T-cell (primary cell): Measurements from ENCODE around the gene CASZ1. TPM values are rescaled to one million over a fixed set of nuclear protein-coding genes. Genes with fewer than 3 reads are reported as not detected.

ENCODE experiments used
- ATAC-seq, 4 experiments: fragments of 200-7000 bp in 3 of 4; fragments of 150-1000 bp in 1 of 4; cut with Tn5 transposase; replicated peaks in 1 of 4; 1 replicate in 3 of 4; 2 replicates in 1 of 4; pipeline ENCODE4 v1.10.0; 2021; ENCODE audit warnings: moderate library complexity in 3 of 4, mild to moderate bottlenecking in 2 of 4, moderate number of reproducible peaks in 1 of 4
- CTCF ChIA-PET, 2 donors: fragments of 300-600 bp; sonication (Branson Sonifier 250); formaldehyde crosslinking; loops; one replicate each; lab custom pipeline; 2022; ENCODE audit warnings: antibody characterized with exemption in 2 of 2; lab: Charles Lee
- POLR2A ChIA-PET, 2 donors: fragments of 300-600 bp; sonication (Branson Sonifier 250); formaldehyde crosslinking; loops; one replicate each; lab custom pipeline; 2022; ENCODE audit warnings: antibody characterized with exemption in 2 of 2; lab: Charles Lee
- DNase-seq, 35 experiments: peaks; one replicate each; pipeline versions ENCODE4 v3.0.0 to v3.0.0-alpha.2; 2013 to 2023
- H3K27ac ChIP-seq: one replicate; pipeline ENCODE4 v1.5.1; 2013; ENCODE audit warnings: low read length
- H3K27me3 ChIP-seq, 2 experiments: replicated peaks in 1 of 2; 1 replicate in 1 of 2; 2 replicates in 1 of 2; pipeline versions ENCODE4 v1.6.1 to v1.7.0; 2013; ENCODE audit warnings: low read length in 1 of 2, mixed read lengths in 1 of 2; ENCODE audit not compliant: control insufficient read depth in 2 of 2, insufficient read depth in 2 of 2; ENCODE audit errors: extremely low read depth in 1 of 2
- H3K36me3 ChIP-seq, 2 donors: 1 replicate in 1 of 2; 2 replicates in 1 of 2; pipeline versions ENCODE4 v1.6.1 to v1.7.0; 2013; ENCODE audit warnings: low read length in 1 of 2; ENCODE audit not compliant: control insufficient read depth in 2 of 2, insufficient read depth in 1 of 2; ENCODE audit errors: extremely low read depth in 1 of 2
- H3K4me1 ChIP-seq, 2 experiments: 1 replicate in 1 of 2; 2 replicates in 1 of 2; pipeline versions ENCODE4 v1.6.1 to v1.7.0; 2013; ENCODE audit warnings: low read length in 2 of 2, mixed read lengths in 1 of 2; ENCODE audit not compliant: insufficient read depth in 2 of 2, control insufficient read depth in 1 of 2; ENCODE audit errors: extremely low read depth in 1 of 2
- H3K4me3 ChIP-seq, 2 donors: 1 replicate in 1 of 2; 2 replicates in 1 of 2; pipeline versions ENCODE4 v1.5.1 to v1.7.0; 2013; ENCODE audit warnings: mild to moderate bottlenecking in 2 of 2, low read length in 1 of 2, moderate library complexity in 1 of 2; ENCODE audit not compliant: control insufficient read depth in 1 of 2; ENCODE audit errors: extremely low read depth in 1 of 2
- H3K9me3 ChIP-seq: 2 replicates; pipeline ENCODE4 v1.7.0; 2013
- H3K27ac Mint-ChIP-seq, 2 donors: one replicate each; pipeline ENCODE4 v1.8.0; 2020 to 2021; ENCODE audit warnings: mild to moderate bottlenecking in 2 of 2, mixed read lengths in 2 of 2
- H3K27me3 Mint-ChIP-seq, 2 donors: one replicate each; pipeline ENCODE4 v1.8.0; 2021 to 2022; ENCODE audit warnings: mixed read lengths in 2 of 2
- H3K36me3 Mint-ChIP-seq: one replicate; pipeline ENCODE4 v1.8.0; 2021; ENCODE audit warnings: mixed read lengths
- H3K4me1 Mint-ChIP-seq, 3 donors: one replicate each; pipeline ENCODE4 v1.8.0; 2020 to 2022; ENCODE audit warnings: mixed read lengths in 3 of 3, mild to moderate bottlenecking in 1 of 3
- H3K4me3 Mint-ChIP-seq, 3 donors: one replicate each; pipeline ENCODE4 v1.8.0; 2020 to 2022; ENCODE audit warnings: mild to moderate bottlenecking in 3 of 3, mixed read lengths in 3 of 3, moderate library complexity in 3 of 3
- H3K9me3 Mint-ChIP-seq, 3 donors: one replicate each; pipeline ENCODE4 v1.8.0; 2020 to 2022; ENCODE audit warnings: mixed read lengths in 3 of 3
- WGBS: methylation state at CpG from one replicate; pipeline ENCODE4 v1.1.5; 2013; ENCODE audit warnings: missing lambda C conversion rate; ENCODE audit not compliant: insufficient coverage; 5-methylcytosine and 5-hydroxymethylcytosine counted together
- total RNA-seq, 35 experiments: library from RNA in 6 of 35; stranded (reverse) in 6 of 35; fragments of 120-200 nt in 1 of 35; gene quantifications; one replicate each; pipeline versions ENCODE4 v1.2.1 to v1.2.4 and lab custom pipeline; 2013 to 2026

CASZ1 gene
- total RNA-seq, 5 donors from 2014 or later (not counting 1 experiment from before 2014, with no cell fraction given) = 12.9 to 23.0 (median 14.3) TPM

DNA sequence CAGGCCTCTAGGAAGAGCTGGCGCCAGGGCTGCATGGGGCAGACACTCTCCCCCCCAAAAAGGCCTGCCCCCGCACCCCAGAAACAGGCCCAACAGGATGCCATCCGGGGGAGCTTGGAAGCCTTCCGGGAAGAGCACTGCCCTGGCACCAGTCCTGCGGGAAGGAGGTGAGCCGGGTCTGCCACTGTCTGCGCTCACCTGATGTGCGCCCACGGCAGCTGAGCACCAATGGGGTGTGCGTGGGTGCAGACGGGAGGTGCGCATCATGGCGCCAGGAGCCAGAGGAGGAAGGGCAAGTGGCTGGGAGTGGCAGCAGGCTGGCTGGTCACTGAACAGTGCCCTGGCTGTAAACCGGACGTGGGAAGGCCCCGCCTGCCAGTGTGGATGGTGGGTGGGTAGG, 73.6 kb downstream of the CASZ1 start:
- Mint-ChIP-seq H3K4me3 (no peak overlapping the region), H3K27ac (no peak overlapping the region), H3K9me3 (no peaks in the 10 kb centered on the region), H3K4me1 (no peaks in the 10 kb centered on the region), H3K27me3 (peaks cover 0 to 4% of the 10 kb centered on the region in 2 donors), H3K36me3 (no peaks in the 10 kb centered on the region)
- H3K27me3 ChIP-seq = peaks cover 0 to 32% of the 10 kb centered on the region in 2 experiments
- no peaks in the 10 kb centered on the region for H3K4me1 ChIP-seq
- ATAC-seq (no peak), DNase-seq (no peak)
- 95% methylated on average over 13 of the region's 16 CpGs for WGBS
- no peaks in the 10 kb centered on the region for H3K9me3 ChIP-seq
- ChIA-PET POLR2A (no interaction called here), CTCF (no interaction called here)
- H3K27ac ChIP-seq = no peak overlapping the region
- no peak overlapping the region for H3K4me3 ChIP-seq
- H3K36me3 ChIP-seq = no peaks in the 10 kb centered on the region

DNA sequence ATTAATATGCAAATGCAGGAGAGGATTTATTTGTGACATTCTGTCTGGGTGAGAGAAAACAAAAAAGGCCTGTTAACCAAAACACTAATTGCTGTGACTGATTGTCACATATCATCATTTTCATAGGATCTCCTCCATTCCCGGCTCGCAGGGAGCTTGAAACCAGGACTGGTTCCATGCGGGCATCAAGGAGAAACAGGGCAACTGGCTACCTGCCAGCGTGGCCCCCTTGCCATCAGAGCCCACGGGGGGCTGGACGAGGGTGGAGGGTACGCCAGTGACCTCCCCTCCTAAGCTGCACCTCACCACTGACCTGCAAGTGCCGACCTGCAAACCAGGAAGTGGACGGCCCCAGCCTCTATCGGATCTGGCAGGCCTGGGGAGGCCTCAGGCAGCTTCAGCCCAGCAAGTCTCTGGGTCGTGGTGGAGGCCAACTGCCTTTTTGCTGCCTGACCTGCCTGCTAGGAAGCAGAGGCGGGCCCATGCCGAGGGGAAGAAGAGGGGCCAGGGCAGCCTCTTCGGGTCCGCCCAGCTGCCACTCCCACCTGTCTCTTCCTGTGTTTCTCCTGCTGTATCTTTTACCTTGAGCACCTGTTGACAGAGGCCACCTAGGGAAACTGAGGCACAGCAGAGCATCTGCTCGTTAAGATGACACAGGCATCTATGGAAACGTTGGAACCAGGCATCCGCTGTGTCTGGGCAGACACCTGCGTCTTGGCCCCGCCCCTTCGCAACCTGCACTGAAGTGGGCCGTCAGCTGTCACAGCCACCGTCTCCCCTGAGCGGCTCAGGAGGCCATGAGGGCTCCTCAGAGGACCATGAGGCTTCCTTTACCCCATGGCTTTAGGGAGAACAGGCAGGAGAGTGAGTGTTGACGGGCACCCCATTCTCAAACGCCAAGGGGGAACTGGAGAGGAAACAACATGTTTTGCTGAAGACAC, 74.8 kb downstream of the CASZ1 start:
- Mint-ChIP-seq H3K27ac (no peak overlapping the region), H3K9me3 (no peaks in the 10 kb centered on the region), H3K27me3 (peaks cover 0 to 6% of the 10 kb centered on the region in 2 donors), H3K4me3 (no peak overlapping the region), H3K4me1 (no peaks in the 10 kb centered on the region), H3K36me3 (no peaks in the 10 kb centered on the region)
- peaks cover 0 to 35% of the 10 kb centered on the region in 2 experiments for H3K27me3 ChIP-seq
- ChIA-PET POLR2A (no interaction called here), CTCF (no interaction called here)
- H3K9me3 ChIP-seq = no peaks in the 10 kb centered on the region
- H3K4me3 ChIP-seq = no peak overlapping the region
- H3K27ac ChIP-seq = no peak overlapping the region
- DNase-seq = no peak
- no peaks in the 10 kb centered on the region for H3K4me1 ChIP-seq
- no peaks in the 10 kb centered on the region for H3K36me3 ChIP-seq
- no peak for ATAC-seq
- 70% methylated on average over 18 of the region's 26 CpGs for WGBS

DNA sequence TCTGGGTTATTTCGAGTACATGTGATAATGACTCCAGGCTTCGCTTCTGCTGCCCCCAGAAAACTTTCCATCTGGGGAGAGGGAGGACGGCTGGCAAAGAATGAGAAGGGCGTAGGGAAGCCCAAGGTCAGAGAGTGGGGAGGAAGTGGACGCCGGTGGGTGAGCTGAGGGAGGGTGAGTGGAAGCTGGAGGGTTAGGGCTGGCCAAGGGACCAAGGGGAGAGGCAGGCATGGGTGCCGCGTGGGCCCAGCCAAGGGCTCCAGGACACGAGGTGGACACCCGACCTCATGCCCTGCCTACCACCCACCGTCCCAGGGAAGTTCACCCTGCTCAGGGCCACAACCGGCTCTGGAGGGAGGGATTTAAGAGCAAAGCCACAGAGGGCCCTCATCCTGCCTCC, 75.8 kb downstream of the CASZ1 start:
- peaks cover 0 to 3% (median 2%) of the 10 kb centered on the region in 3 donors for H3K4me1 Mint-ChIP-seq
- peaks cover 0 to 9% of the 10 kb centered on the region in 2 donors for H3K27me3 Mint-ChIP-seq
- H3K36me3 Mint-ChIP-seq = no peaks in the 10 kb centered on the region
- Histone ChIP-seq H3K4me1 (peaks cover 0 to 4% of the 10 kb centered on the region in 2 experiments), H3K9me3 (no peaks in the 10 kb centered on the region), H3K4me3 (no peak overlapping the region), H3K36me3 (no peaks in the 10 kb centered on the region), H3K27me3 (peaks cover 0 to 38% of the 10 kb centered on the region in 2 experiments), H3K27ac (no peak overlapping the region)
- ChIA-PET POLR2A (no interaction called here), CTCF (no interaction called here)
- H3K27ac Mint-ChIP-seq = no peak overlapping the region
- DNase-seq (no peak), ATAC-seq (no peak)
- no peak overlapping the region for H3K4me3 Mint-ChIP-seq
- WGBS = 69% methylated on average over 5 of the region's 12 CpGs
- H3K9me3 Mint-ChIP-seq = no peaks in the 10 kb centered on the region

DNA sequence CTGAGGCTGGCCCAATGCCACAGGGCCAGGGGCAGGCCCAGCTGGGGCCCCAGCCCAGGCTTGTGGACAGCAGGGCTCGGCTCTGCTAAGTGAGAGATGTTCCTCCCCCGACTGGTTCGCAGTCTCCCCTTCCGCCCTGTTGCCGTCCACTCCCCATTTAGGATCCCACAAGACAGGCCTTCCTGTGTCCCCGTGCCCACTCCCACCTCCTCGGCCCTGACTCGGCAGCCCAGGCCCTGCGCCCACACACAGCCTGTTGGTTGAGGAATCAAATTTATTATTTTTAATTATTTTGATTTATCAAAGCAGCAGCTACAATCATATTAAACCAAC, 78.4 kb downstream of the CASZ1 start:
- DNase-seq = no peak
- H3K27me3 Mint-ChIP-seq = peaks cover 0 to 10% of the 10 kb centered on the region in 2 donors
- no peaks in the 10 kb centered on the region for H3K9me3 Mint-ChIP-seq
- ATAC-seq = no peak
- Histone ChIP-seq H3K4me3 (no peak overlapping the region), H3K27ac (no peak overlapping the region), H3K36me3 (no peaks in the 10 kb centered on the region), H3K27me3 (peaks cover 0 to 44% of the 10 kb centered on the region in 2 experiments), H3K4me1 (peaks cover 0 to 4% of the 10 kb centered on the region in 2 experiments), H3K9me3 (no peaks in the 10 kb centered on the region)
- 91% methylated on average over 4 of the region's 9 CpGs for WGBS
- H3K4me3 Mint-ChIP-seq = no peak overlapping the region
- no peak overlapping the region for H3K27ac Mint-ChIP-seq
- H3K4me1 Mint-ChIP-seq = peaks cover 0 to 3% (median 2%) of the 10 kb centered on the region in 3 donors
- H3K36me3 Mint-ChIP-seq = no peaks in the 10 kb centered on the region
- ChIA-PET POLR2A (no interaction called here), CTCF (no interaction called here)

DNA sequence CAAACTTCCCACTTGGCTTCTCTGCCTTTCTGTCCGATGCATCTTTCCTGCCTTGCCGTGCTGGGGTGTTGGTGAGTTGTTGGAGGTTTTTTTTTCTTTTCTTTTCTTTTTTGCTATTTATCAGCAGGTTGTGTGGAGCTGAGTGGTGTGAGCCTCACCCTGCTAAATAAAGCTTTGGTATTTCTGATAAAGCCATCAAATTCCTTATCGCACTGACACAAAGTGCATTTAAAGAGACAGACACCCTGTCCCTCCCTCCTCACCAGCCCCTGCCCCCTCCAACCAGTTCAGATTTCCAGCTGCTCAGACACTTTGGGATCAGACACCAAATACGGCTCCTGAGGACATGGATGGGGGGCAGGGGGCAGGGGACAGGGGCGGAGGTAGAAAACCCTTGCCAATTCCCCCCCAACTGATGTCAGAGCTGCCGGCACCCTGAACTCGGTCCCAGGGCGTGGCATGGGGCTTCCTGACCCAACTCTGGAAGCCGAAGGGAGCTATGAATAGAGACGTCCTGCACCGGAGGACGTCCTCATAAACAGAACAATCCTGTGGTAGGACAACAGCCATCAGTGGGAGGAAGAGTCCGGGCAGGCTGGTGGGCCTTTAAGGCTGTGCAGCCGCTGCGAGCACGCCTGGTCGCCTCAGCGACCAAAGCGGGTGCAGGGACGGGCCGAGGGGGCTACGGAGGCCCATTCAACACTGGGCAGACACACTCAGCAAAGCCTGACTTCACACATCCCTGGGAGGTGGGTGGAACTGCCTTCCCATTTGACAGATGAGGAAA, 79.0 kb downstream of the CASZ1 start:
- H3K9me3 Mint-ChIP-seq = no peaks in the 10 kb centered on the region
- no peaks in the 10 kb centered on the region for H3K36me3 ChIP-seq
- peaks cover 0 to 4% of the 10 kb centered on the region in 2 experiments for H3K4me1 ChIP-seq
- ChIA-PET POLR2A (no interaction called here), CTCF (no interaction called here)
- no peak for ATAC-seq
- H3K27ac Mint-ChIP-seq = no peak overlapping the region
- H3K4me1 Mint-ChIP-seq = peaks cover 0 to 3% (median 2%) of the 10 kb centered on the region in 3 donors
- no peak overlapping the region for H3K27ac ChIP-seq
- WGBS = 88% methylated on average over 14 of the region's 22 CpGs
- H3K9me3 ChIP-seq = no peaks in the 10 kb centered on the region
- H3K36me3 Mint-ChIP-seq = no peaks in the 10 kb centered on the region
- H3K27me3 Mint-ChIP-seq = peaks cover 0 to 10% of the 10 kb centered on the region in 2 donors
- H3K4me3 Mint-ChIP-seq = no peak overlapping the region
- DNase-seq = no peak
- peaks cover 0 to 42% of the 10 kb centered on the region in 2 experiments for H3K27me3 ChIP-seq
- no peak overlapping the region for H3K4me3 ChIP-seq

DNA sequence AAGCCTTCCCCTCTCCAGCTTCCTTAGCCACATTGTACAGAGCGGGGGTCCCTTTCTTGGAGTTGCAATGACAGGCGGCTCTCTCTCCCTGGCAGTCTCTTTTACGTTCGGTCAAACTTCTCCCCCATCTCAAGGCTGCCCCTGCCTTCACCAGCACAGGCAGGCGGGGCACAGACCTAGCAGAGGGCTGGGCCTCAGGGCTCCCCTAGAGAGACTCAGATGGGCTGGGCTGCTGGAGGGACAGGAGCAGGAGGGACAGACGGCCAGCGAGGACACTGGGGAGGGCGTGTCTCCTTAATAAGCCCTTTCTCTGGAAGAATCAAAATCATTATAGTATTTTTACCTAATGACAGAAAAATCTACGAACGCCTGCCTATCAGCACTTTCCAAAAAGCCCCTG, 79.6 kb downstream of the CASZ1 start:
- Mint-ChIP-seq H3K4me1 (peaks cover 0 to 3% (median 2%) of the 10 kb centered on the region in 3 donors), H3K9me3 (no peaks in the 10 kb centered on the region), H3K36me3 (no peaks in the 10 kb centered on the region), H3K27me3 (peaks cover 0 to 10% of the 10 kb centered on the region in 2 donors), H3K27ac (no peak overlapping the region), H3K4me3 (no peak overlapping the region)
- POLR2A ChIA-PET = no interaction called here
- DNase-seq (no peak), ATAC-seq (no peak)
- H3K4me3 ChIP-seq = no peak overlapping the region
- WGBS = 77% methylated on average over 7 of the region's 10 CpGs
- no peaks in the 10 kb centered on the region for H3K36me3 ChIP-seq
- no peaks in the 10 kb centered on the region for H3K9me3 ChIP-seq
- H3K27ac ChIP-seq = no peak overlapping the region
- CTCF ChIA-PET = no interaction called here
- H3K4me1 ChIP-seq = peaks cover 0 to 4% of the 10 kb centered on the region in 2 experiments
- H3K27me3 ChIP-seq = peaks cover 0 to 36% of the 10 kb centered on the region in 2 experiments
